ENCODE data around the gene SRGAP1. TPM values are rescaled to one million over a fixed set of nuclear protein-coding genes. Genes with fewer than 3 reads are reported as not detected.

The SRGAP1 gene
- total and polyA plus RNA-seq, 2 of the 8 experiments (the other 6 are each of a cell fraction or from before 2014, with no cell fraction given), result 3.2 to 7.3 TPM

DNA sequence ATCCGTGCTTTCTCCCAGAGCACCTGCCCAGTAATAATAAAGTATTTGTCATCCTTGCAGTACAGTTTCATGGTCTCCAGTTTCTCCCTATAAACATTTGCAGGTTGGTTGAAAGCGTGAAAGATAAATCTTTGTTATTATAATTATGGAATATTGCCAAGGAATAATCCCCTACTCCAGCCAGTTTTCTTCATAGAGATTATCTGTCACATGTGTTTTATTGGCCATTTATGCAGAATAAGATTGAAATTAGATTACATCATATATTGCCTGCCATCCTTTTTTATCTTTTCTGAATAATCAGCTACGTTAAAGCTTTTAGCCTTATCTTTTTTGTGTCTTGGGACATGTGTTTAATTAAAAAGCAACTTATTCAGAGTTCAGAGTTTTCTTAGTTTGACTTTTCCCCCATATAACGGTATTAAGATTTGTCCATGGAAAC is 209.6 kb downstream of the SRGAP1 start:
- Histone ChIP-seq H2AK5ac (ENCODE audit: low read depth, low read length) (no peak overlapping the region), H2BK20ac (ENCODE audit: low read length) (no peak overlapping the region), H3K4me2 (ENCODE audit: insufficient read depth in 1 of 2, low read depth in 2 of 2, low read length in 2 of 2) (no peak overlapping the region), H3K18ac (ENCODE audit: extremely low read depth, low read length) (no peak overlapping the region), H2BK12ac (ENCODE audit: low read depth, low read length) (no peak overlapping the region), H3K4ac (replicated peaks; ENCODE audit: insufficient read length, low read depth, low read length) (no peak overlapping the region), H3K23me2 (ENCODE audit: low read depth, low read length) (no peaks in the 10 kb centered on the region), H3K27ac (ENCODE audit: low read depth, low read length) (no peak overlapping the region), H3K23ac (ENCODE audit: insufficient read length) (no peak overlapping the region), H3K4me3 (ENCODE audit: extremely low read depth in 1 of 4, insufficient read depth in 2 of 4, low read depth in 3 of 4, low read length in 4 of 4) (no peak overlapping the region), H2BK5ac (ENCODE audit: low read depth, low read length) (no peak overlapping the region), H3K36me3 (ENCODE audit: control insufficient read depth in 2 of 4, insufficient read depth in 4 of 4, low read length in 3 of 4) (no peaks in the 10 kb centered on the region), H2BK120ac (replicated peaks; ENCODE audit: low read depth, low read length) (no peak overlapping the region), H2AFZ (ENCODE audit: low read length) (no peak overlapping the region), H3K79me1 (ENCODE audit: low read depth, low read length) (no peaks in the 10 kb centered on the region), H3K9me3 (ENCODE audit: insufficient read depth in 2 of 2, low read depth in 1 of 2, low read length in 1 of 2) (no peaks in the 10 kb centered on the region), H3K27me3 (replicated peaks in 1 of 4; ENCODE audit: control insufficient read depth in 3 of 4, extremely low read depth in 1 of 4, insufficient read depth in 3 of 4, low read length in 3 of 4) (no peaks in the 10 kb centered on the region), H3K14ac (ENCODE audit: insufficient read length) (no peak overlapping the region), H3K4me1 (replicated peaks in 1 of 4; ENCODE audit: control insufficient read depth in 3 of 4, insufficient read depth in 4 of 4, low read length in 3 of 4) (no peaks in the 10 kb centered on the region; a peak in 1 of 7 replicates), H4K91ac (replicated peaks; ENCODE audit: insufficient read length, low read length) (no peak overlapping the region), H4K8ac (ENCODE audit: extremely low read depth, insufficient read depth, low read length) (no peak overlapping the region), H2BK15ac (ENCODE audit: low read length) (no peak overlapping the region), H4K20me1 (replicated peaks in 1 of 2; ENCODE audit: control insufficient read depth in 1 of 2, insufficient read depth in 2 of 2, low read length in 2 of 2) (no peaks in the 10 kb centered on the region), H3K56ac (replicated peaks; ENCODE audit: insufficient read length, low read depth, low read length) (no peak overlapping the region), H3K9ac (replicated peaks in 1 of 4; ENCODE audit: extremely low read depth in 1 of 4, low read depth in 3 of 4, low read length in 3 of 4) (no peak overlapping the region), H4K5ac (ENCODE audit: insufficient read length, low read depth, low read length) (no peak overlapping the region), H3K79me2 (ENCODE audit: control insufficient read depth in 1 of 2, insufficient read depth in 2 of 2, low read length in 2 of 2) (no peaks in the 10 kb centered on the region)
- ChIA-PET POLR2A (ENCODE audit: partially characterized antibody) (no interaction called here), CTCF (ENCODE audit: partially characterized antibody) (no interaction called here)
- FAIRE-seq (no peak), DNase-seq (ENCODE audit: low read depth in 1 of 2, low spot score in 2 of 2) (no peak)
- WGBS, 2 experiments (ENCODE audit: extremely low coverage in 1 of 2, insufficient coverage in 1 of 2, insufficient read length in 1 of 2, insufficient replicate concordance in 2 of 2, low coverage in 1 of 2, low lambda C conversion rate in 2 of 2, missing lambda C conversion rate in 1 of 2), result 86% methylated on average over 4 of the region's 4 CpGs; no CpG with 5 or more reads in 1 of the 2 experiments
- TF ChIP-seq POLR2AphosphoS5 (IDR thresholded peaks at IDR 0.05; ENCODE audit: low read depth, low read length) (no peak), BCL11A (IDR thresholded peaks at IDR 0.05; ENCODE audit: low read depth in 2 of 2, low read length in 2 of 2) (no peak), CHD2 (IDR thresholded peaks at IDR 0.05; ENCODE audit: low read length) (no peak), BRCA1 (IDR thresholded peaks at IDR 0.05; ENCODE audit: low read depth, low read length) (no peak), POU5F1 (IDR thresholded peaks at IDR 0.05; ENCODE audit: low read depth, low read length) (no peak), TAF7 (optimal IDR thresholded peaks at IDR 0.05; ENCODE audit: borderline replicate concordance, low read depth, low read length) (no peak), ASH2L (IDR thresholded peaks at IDR 0.05; ENCODE audit: low read length) (no peak), E2F6 (IDR thresholded peaks at IDR 0.05) (no peak), RBBP5 (IDR thresholded peaks at IDR 0.05; ENCODE audit: borderline replicate concordance, low read depth, low read length) (no peak), SIX5 (IDR thresholded peaks at IDR 0.05; ENCODE audit: low read depth, low read length) (no peak), CTCF (IDR thresholded peaks at IDR 0.05; ENCODE audit: control extremely low read depth in 1 of 3, insufficient read depth in 1 of 3, low read depth in 1 of 3, low read length in 3 of 3) (no peak)
- TF ChIP-seq, protein P1, sequence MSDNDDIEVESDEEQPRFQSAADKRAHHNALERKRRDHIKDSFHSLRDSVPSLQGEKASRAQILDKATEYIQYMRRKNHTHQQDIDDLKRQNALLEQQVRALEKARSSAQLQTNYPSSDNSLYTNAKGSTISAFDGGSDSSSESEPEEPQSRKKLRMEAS (IDR thresholded peaks at IDR 0.05), result no peak
